ENCODE data around the gene RPL10. TPM values are rescaled to one million over a fixed set of nuclear protein-coding genes. Genes with fewer than 3 reads are reported as not detected.

Gene RPL10
- total RNA-seq, 4 donors from 2014 or later, result 2,150 to 7,554 (median 4,519) TPM

GRCh38 chrX:154350429-154351182 lies 47.6 kb upstream of the RPL10 start:
- DNase-seq (ENCODE audit: extremely low spot score), result no peak
- H3K4me1 ChIP-seq, result peaks cover 0 to 27% (median 6%) of the 10 kb centered on the region in 4 donors
- TF ChIP-seq POLR2A (IDR thresholded peaks at IDR 0.05; ENCODE audit: low read depth) (no peak), POLR2AphosphoS5 (IDR thresholded peaks at IDR 0.05) (peak; percentile 8 to 11)
- H3K36me3 ChIP-seq, result peaks cover 55 to 75% (median 73%) of the 10 kb centered on the region in 4 donors
- intact Hi-C loops (cut with DNase I), result no loop called here
- peak overlapping the region; percentile 71 to 97 (median 96) for H3K27ac ChIP-seq (replicated peaks in 1 of 4)
- 86% methylated on average over 13 of the region's 19 CpGs for WGBS
- no peaks in the 10 kb centered on the region for H3K9me3 ChIP-seq
- H3K27me3 ChIP-seq, result no peaks in the 10 kb centered on the region
- no peak overlapping the region for H3K4me3 ChIP-seq

- peaks cover 55 to 83% (median 81%) of the 10 kb centered on the region in 4 donors for H3K36me3 ChIP-seq
Measured at GRCh38 chrX:154351183-154352011, 46.8 kb upstream of the RPL10 start.

GRCh38 chrX:154352012-154352401 lies 46.2 kb upstream of the RPL10 start:
- H3K4me1 ChIP-seq, result peaks cover 3 to 41% (median 15%) of the 10 kb centered on the region in 4 donors
- no peak overlapping the region for H3K4me3 ChIP-seq
- H3K9me3 ChIP-seq, result no peaks in the 10 kb centered on the region
- peaks cover 60 to 89% (median 87%) of the 10 kb centered on the region in 4 donors for H3K36me3 ChIP-seq
- no peak for DNase-seq (ENCODE audit: extremely low spot score)
- TF ChIP-seq CTCF (IDR thresholded peaks at IDR 0.05) (no peak), POLR2AphosphoS5 (IDR thresholded peaks at IDR 0.05) (peak; percentile 2 to 57)
- H3K27ac ChIP-seq (replicated peaks in 1 of 4), result peak overlapping the region; percentile 71 to 97 (median 96)
- intact Hi-C loops (cut with DNase I), result no loop called here
- 70% methylated on average over 9 of the region's 14 CpGs for WGBS
- no peaks in the 10 kb centered on the region for H3K27me3 ChIP-seq

More at GRCh38 chrX:154351183-154352011, 46.8 kb upstream of the RPL10 start:
- 70% methylated on average over 20 of the region's 30 CpGs for whole genome bisulfite sequencing
- intact Hi-C loops (cut with DNase I), result no loop called here
- H3K9me3 ChIP-seq, result no peaks in the 10 kb centered on the region
- peaks cover 3 to 35% (median 10%) of the 10 kb centered on the region in 4 donors for H3K4me1 ChIP-seq
- H3K27ac ChIP-seq (replicated peaks in 1 of 4), result peak overlapping the region; percentile 71 to 97 (median 96)
- H3K27me3 ChIP-seq, result no peaks in the 10 kb centered on the region
- H3K4me3 ChIP-seq, result no peak overlapping the region
- TF ChIP-seq EP300 (IDR thresholded peaks at IDR 0.05) (no peak), CTCF (IDR thresholded peaks at IDR 0.05) (no peak), POLR2AphosphoS5 (IDR thresholded peaks at IDR 0.05) (peak; percentile 25 to 36)
- DNase-seq (ENCODE audit: extremely low spot score), result no peak

- no peaks in the 10 kb centered on the region for H3K9me3 ChIP-seq
- 91% methylated on average over 10 of the region's 13 CpGs for WGBS
Measured at GRCh38 chrX:154352466-154352865, 45.7 kb upstream of the RPL10 start.

More at GRCh38 chrX:154352466-154352865, 45.7 kb upstream of the RPL10 start:
- DNase-seq (ENCODE audit: extremely low spot score), result no peak
- H3K27ac ChIP-seq (replicated peaks in 1 of 4), result peak overlapping the region; percentile 71 to 97 (median 96)
- H3K27me3 ChIP-seq, result no peaks in the 10 kb centered on the region
- peaks cover 65 to 94% (median 92%) of the 10 kb centered on the region in 4 donors for H3K36me3 ChIP-seq
- H3K4me1 ChIP-seq, result peaks cover 3 to 46% (median 16%) of the 10 kb centered on the region in 4 donors
- peak in 1 of 2 donors; percentile 28 for TF ChIP-seq POLR2AphosphoS5 (IDR thresholded peaks at IDR 0.05)
- no peak for TF ChIP-seq EP300 (IDR thresholded peaks at IDR 0.05)
- no peak for TF ChIP-seq CTCF (IDR thresholded peaks at IDR 0.05)
- no peak overlapping the region for H3K4me3 ChIP-seq
- intact Hi-C loops (cut with DNase I), result no loop called here
